NCI-H524 (cell line): ENCODE data around the gene ZNRF2.
"Not testable (repeated sequence)": the region's sequence is repeated elsewhere in the genome, so short reads cannot be mapped to it uniquely, and the experiment has no call there.

ENCODE experiments used
- DNase-seq, 2 experiments: peaks; one replicate each; lab custom pipeline; 2025; lab: John Stamatoyannopoulos, UW

The ZNRF2 gene

DNA sequence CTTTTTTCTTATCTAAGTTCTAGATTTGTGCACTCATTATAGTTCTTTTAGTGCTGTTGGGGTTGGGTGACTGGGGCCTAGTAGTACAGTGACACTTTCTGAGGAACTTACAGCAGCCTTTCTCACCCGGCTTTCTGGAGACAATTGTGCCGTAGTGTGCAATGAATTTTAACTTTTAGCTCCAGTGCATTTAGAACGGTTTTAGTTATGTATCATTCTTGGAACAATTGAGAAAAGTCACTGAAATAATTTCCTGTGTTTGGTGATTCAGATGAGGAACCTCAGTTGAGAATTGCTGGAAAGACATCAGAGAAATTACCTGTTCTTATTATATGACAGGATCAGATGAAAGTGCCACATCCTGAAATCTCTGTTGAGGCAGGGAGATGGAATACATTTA, 3.2 kb downstream of the ZNRF2 start:
- not testable (repeated sequence) for DNase-seq

DNA sequence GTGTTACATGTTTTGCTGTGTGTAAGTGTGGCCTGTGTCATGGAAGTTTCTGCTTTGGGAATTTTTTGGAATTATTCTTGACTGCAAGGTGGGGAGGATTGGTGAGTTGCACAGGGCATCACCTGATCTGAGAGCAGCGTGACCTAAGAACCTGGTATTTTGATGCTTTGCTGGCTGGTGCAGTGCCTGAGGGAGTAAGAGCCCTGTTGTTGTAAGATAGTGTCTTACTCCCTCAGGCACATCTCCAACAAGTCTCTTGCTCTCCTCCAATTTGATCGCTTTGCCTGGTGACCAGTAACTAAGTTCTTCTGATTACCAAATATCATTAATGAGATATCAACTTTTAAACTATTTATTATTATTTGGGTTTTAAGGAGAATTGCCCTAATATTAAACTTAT, 5.2 kb downstream of the ZNRF2 start:
- DNase-seq: not testable (repeated sequence)

DNA sequence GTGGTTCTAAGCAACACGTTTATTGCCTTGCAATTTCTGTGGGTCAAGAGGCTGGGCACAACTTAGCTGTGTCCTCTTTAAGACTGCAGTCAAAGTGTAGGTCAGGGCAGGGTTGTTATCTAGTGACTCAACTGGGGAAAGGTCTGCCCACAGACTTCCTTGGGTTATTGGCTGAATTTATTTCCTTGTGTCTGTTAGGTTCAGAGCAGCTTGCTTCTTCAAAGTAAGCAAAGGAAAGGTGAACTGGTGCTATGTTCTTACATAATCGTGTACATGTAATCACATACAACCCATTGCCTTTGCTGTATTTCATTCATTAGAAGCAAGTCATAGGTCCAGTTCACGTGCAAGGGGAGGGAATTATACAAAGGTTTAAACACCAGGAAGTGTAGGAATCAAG, 5.9 kb downstream of the ZNRF2 start:
- DNase-seq: not testable (repeated sequence)

GRCh38 chr7:30292416-30293038, 8.1 kb downstream of the ZNRF2 start:
- not testable (repeated sequence) for DNase-seq

DNA sequence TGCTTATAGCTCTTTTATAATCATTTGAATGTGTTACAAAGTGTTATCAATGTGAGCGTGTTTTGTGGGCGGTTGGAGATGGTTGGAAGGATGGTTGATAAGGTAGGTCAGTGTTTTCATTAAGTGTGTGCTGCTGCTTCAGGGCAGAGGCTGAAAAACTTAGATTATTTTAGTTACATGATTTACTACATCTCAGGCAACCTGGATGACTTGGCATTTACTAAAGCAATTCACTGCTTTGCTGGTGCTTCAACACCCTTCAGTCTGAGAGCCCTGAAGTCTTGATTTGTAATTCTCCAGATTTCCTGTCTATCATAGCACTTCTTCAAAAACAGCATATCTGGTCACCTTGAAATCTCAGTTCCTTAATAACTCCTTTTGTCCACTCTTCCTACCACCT, 11.9 kb downstream of the ZNRF2 start:
- DNase-seq: not testable (repeated sequence)

GRCh38 chr7:30297499-30297898, 13.1 kb downstream of the ZNRF2 start:
- not testable (repeated sequence) for DNase-seq

GRCh38 chr7:30298409-30298808, 14.0 kb downstream of the ZNRF2 start:
- DNase-seq: not testable (repeated sequence)

DNA sequence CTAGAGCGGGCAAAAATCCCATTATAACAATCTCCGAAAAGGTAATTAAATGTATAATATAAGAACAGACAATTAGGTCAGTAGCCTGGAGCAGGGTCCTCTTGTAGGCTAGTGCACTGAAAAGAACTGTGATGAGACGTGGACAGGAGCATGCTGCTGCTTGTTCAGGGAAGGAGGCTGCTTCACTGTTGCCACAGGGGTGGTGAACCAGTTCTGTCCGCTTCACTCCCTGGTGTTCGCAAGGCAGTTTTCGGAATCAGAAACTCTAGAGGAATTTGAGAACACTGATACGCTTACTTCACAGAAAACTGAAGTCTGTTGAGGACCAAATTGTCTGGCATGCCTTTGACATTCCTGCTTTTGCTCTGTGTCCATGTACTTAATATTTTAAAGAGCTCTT, 17.4 kb downstream of the ZNRF2 start:
- no peak for DNase-seq

DNA sequence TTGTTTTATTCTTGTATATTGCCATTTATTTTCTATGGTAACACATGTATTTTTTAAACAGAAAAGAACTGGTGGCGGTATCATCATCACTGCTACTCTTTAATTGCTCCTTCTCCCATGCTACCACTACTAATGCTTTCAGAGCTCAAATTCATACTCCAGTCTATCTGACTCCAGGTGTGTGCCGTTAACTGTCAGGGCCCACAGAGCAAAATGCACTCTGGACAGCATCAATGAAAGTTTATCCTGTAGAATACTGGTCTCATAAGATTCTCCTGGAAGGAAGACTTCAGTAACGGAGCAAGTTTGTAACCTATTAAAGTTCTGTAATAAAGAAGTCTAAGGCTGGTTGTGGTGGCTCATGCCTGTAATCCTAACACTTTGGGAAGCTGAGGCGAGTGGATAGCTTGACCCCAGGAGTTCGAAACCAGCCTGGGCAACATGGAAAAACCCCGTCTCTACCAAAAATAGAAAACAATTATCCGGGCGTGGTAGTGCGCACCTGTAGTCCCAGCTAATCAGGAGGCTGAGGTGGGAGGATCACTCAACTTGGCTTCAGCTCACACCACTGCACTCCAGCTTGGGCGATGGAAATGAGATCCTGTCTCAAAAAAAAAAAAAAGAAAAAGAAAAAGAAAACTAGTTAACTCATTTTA, 18.4 kb downstream of the ZNRF2 start:
- no peak for DNase-seq

GRCh38 chr7:30303312-30304039, 19.1 kb downstream of the ZNRF2 start:
- DNase-seq: no peak

DNA sequence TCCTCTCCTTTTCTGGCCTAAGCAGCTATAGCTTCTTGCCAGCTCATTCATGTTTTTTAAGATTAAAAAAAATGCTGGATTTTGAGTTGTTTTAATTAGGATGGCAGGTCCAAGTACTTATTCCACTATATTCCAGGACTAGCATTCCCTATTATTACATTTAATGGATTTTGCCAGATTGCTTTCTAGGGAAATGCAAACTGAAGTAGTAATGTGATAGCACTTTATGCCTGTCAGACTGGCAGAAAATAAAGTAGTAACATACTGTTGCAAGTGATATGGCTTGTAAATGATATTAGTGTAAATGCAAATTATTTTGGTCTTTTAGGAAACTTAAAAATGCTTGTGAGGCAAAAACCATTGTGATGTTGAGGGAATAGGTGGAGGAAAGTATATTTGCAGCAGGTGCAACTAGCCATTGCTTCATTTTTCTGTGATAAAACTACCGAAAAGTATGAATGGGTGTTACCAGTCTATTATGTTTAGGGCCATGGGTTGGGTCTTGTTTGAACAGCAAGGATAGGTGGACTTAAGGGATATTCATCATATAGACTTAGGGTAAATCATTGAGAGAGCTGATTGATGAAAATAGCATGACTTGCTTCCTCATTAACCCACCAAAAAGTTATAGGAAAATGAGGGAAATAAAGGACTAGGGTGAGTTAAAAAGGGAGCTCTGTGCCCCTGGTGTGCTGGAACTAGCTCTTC, 19.9 kb downstream of the ZNRF2 start:
- peak in 1 of 2 experiments; percentile 76 for DNase-seq

- DNase-seq: no peak
Measured at GRCh38 chr7:30306976-30307375, 22.6 kb downstream of the ZNRF2 start.

DNA sequence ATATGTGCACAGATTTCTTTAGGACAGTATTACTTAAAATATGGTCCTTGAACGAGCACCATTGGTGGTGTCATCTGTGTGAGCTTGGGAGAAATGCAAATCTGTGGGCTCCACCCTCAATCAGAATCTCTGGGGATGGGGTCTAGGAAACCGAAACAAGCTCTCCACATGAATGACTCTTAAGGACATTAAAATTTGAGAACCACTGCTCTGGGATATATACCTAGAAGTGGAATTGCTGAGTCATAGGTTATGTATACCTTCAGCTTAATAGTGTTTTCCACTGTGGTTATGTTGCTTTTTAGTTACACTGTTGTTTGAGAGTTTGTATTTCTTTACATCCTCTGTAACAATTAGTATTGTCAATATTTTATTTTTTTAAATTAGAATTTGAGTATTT, 24.0 kb downstream of the ZNRF2 start:
- DNase-seq: peak; percentile 4 to 19

DNA sequence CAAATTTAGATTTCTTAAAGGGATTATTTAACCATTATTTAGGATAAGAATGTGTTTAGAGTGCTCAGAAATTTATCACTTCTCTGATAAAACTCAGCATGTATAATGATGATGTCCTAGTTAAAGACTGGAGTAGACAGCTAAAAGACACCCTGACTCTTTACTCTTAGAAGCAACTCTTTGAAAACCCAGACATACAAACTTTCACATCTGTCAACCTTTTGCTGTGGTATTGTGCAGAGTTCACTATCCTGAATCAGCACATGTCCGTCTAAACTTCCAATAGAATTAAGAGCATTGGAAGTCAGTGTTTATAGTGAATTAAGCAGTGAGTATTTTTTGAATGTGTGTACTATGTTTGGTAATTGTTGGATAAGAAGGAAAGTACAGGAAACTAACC, 24.9 kb downstream of the ZNRF2 start:
- no peak for DNase-seq

DNA sequence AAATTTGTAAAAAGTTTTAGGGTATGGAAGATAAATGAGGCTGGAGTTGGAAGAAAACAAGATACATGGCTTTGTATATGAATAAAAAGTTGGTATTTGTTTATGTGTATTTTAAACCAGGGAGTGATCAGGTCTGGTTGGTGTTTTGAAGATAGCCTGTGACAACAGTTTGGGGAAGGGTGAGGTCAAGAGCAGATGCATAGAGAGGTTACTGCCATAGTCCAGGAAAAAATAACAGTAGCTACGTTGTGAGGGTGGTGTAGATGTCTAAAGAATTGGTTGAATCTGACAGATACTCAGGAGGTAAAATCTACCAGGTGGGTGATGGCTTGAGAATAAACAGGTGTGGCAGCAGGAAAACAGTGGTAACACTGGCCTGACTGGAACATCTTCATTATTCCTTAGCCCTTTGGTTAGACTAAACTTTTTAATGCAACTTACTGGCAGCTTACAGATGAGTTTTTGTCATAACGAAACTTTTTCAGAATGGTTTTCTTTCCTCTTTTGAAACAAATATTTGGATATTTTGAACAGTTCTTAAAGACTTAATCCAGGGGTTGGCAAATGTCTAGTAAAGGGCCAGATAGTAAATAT, 25.5 kb downstream of the ZNRF2 start:
- DNase-seq: no peak

DNA sequence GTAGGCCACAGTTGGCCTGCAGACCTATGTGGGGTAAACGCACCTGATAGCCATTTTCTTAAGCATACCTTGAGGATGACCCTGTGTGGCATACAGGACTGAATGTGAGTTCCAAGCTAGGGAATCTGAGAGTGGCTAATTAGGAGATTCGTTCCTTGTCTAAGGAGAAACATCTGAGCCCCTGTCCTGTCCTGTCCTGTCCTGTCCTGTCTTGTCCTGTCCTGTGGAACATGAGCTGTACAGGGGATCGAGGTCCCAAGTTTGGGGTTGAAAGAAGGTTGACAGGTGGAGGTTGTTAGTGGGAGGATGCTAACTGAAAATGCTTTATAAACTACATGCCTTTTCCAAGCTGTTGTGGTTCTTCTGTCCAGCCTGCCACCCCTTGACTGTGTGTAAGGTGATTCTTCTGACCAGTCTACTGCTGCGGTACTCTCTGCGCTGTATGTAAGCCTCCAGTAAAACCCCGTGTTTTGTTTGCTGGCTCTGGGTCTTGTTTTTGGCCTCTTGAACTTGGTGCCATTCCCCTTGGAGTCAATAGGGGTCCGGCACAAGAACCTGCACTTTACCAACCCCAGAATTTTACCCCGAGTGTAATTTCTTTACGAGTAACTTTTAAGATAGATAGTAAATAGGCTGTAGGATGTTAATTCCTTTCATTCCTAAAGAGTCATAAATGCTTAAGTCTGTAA, 26.4 kb downstream of the ZNRF2 start:
- DNase-seq: no peak

DNA sequence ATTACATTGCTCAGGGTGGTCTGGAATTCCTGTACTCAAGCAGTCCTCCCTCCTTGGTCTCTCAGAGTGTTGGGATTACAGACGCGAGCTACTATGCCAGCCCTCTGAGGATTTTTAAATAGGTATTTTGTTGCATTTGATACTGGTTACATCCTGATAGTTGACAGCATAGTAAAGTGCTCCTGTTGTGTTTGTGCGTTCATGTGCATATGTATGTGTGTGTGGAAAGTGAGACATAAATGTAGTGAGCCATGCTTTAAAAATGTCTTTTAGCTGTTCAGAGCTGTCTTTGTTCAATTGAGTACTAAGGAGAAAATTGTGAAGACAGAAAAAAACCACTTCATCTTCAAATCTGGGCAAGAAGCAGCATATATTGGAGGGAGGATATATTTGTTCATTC, 27.8 kb downstream of the ZNRF2 start:
- no peak for DNase-seq

GRCh38 chr7:30313348-30313747, 29.0 kb downstream of the ZNRF2 start:
- DNase-seq: no peak

GRCh38 chr7:30313793-30314192, 29.4 kb downstream of the ZNRF2 start:
- DNase-seq: no peak

GRCh38 chr7:30315589-30315988, 31.2 kb downstream of the ZNRF2 start:
- DNase-seq: no peak

GRCh38 chr7:30320392-30320791, 36.0 kb downstream of the ZNRF2 start:
- DNase-seq: no peak
